Right ventricle myocardium inferior (tissue), 1 donor: ENCODE measurements around the gene SLX9. TPM values are rescaled to one million over a fixed set of nuclear protein-coding genes. Genes with fewer than 3 reads are reported as not detected.
"Not testable (repeated sequence)": the region's sequence is repeated elsewhere in the genome, so short reads cannot be mapped to it uniquely, and the experiment has no call there.

Source experiments
- ATAC-seq: fragments of 200-7000 bp; cut with Tn5 transposase; one replicate; pipeline ENCODE4 v1.9.1; 2020; ENCODE audit warnings: mild to moderate bottlenecking, moderate library complexity
- DNase-seq: peaks from one replicate; pipeline ENCODE4 v3.0.0; 2021; ENCODE audit errors: missing footprints
- intact Hi-C: fragments of 100-400 bp; cut with DNase I; formaldehyde crosslinking; loops from one replicate; pipeline ENCODE4 v1.11.0; 2022
- total RNA-seq: library from RNA; stranded (reverse); fragmentation: NEBNext Ultra II Directional; extraction: Animal tissue kit (Norgen Biotek cat#: 25700); gene quantifications from one replicate; pipeline ENCODE4 v1.2.1, GENCODE V29; 2021
- donor health status: DM: no; HTN: yes; CAD: no; lungs with severe emphysema.

SLX9 gene
- total RNA-seq, 1 donor from 2014 or later = 66.5 TPM

DNA sequence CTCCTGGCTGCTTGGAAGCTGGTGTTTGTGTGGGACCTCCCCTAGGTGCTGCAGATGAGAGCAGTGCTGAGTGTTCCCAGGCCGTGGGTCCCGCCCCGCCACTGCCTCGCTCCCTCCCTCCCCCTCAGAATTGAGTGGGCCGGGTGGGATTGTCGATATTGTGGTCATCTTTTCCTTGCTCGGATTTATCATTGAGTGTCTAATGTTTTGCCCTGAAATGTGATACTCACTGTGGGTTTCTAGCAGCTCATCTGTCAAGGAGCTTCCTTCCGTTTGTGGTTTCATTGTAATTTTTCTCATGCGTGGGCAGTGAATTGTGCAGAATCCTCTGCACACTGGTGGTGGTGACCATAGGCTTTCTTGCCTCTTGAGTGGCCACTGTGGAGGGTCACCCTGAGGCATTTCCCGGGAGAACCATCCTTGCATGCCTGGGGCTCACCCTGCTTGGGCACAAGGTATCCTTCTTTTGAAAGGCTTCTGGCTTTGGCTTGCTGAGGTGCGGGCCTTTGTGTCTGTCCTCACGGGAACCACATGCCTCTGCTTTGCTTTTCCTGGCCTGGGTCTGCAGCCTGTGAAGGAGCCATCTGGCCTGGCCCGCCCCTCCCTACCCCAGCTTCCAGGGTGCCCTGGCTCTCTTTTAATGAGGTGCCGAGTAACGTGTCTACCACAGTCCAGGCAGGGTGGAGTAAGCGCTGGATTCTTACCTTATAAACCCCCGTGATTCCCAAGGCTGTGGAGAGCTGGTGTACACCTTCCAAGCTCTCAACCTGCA is 25.6 kb downstream of the SLX9 start:
- peak; percentile 27 for DNase-seq
- no peak for ATAC-seq
- intact Hi-C loops = loop anchor here (10.0 kb wide), 1 partner anchor 49 kb away; no protein-coding TSS in a partner anchor

DNA sequence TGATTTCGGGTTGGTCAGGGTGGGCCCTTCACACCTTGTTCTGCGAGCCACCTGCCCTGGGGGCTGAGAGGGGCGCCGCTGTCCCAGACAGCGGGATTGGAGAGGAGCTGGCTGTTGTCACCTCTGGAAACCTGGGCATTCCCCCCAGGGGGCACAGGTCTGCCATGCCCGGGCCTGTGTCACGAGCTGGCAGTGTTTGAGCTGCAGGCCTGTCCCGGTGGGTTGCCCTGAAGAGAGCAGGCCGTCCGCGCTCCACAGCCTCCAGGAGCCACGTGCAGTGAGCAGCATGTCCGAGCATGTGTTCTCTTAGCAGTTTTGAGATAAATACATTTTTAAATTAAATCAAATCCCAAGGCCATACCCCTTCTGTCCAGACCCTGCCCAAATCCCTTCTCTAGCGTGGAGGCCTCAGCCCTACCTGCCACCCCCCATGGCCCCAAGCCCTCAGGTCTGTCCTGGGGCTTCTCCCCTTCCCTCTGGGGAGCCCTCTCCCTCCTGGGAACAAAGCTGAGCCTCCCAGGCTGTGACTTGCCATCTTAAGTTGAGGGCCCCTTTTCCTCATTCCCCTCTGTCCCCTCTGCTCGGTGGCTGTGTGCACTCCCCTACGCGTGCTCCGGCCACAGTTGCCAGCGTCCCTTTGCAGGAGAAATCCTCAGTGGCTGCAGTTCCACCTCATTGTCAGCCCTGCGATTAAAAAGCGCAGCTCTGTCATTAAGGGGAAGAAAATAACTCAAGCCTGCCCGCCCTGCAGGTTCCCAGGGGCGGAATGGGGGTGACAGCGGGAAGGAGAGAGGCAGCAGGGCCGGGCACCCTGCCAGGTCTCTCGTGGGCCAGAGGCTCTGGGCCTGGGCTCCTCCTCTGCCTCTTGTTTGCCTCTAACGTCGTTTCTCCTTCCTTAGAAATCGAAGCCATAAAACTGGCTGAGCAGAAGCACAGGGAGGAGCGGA is 26.6 kb downstream of the SLX9 start:
- intact Hi-C loops = loop anchor here (10.0 kb wide), 1 partner anchor 48 kb away; no protein-coding TSS in a partner anchor
- ATAC-seq (peak; percentile 65), DNase-seq (peak; percentile 88)

DNA sequence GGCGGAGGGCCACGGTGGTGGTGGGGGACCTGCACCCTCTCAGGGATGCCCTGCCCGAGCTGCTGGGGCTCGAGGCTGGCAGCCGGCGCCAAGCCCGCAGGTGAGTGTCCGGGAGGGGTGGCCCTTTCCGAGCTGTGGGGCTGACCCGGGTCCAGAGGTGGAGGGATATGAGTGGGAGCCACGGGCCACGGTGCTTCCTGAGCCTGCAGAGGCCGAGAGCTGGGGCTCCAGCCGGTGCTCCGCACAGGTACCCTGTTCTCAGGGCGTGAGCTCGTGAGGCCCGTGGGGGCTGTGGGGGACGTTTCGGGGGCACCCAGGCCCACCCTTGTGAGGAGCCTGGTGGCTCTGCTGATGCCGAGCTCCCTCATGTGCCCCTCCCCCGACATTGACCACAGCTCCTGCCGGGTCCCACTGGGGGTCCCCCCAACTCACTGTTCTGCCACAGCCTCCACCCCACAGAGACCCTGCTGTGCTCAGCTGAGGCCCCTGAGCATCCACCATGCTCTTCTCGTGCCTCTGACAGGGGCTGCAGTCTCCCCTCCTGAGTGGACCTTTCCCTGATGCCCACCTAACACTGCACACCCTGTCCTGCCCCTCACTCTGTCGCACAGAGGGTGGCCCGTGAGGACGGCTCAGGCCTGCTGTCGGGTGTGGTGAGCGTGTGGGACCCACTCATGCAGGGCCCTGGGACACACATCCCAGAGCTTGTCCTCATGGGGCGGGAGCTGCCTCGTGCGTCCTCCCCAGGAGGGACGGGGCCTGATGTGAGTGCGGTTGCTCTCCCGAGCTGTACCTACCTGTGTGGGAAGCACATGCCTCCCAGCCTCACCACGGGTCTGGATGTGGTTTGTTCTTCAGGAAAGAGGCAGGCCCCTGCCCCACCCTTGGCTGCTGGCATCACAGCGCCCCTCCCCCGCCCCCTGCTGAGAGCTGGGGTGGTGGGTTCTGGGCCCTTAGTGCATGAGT is 27.5 kb downstream of the SLX9 start:
- DNase-seq (peak; percentile 66), ATAC-seq (no peak)
- intact Hi-C loops = loop anchor here (10.0 kb wide), 1 partner anchor 47 kb away; no protein-coding TSS in a partner anchor

DNA sequence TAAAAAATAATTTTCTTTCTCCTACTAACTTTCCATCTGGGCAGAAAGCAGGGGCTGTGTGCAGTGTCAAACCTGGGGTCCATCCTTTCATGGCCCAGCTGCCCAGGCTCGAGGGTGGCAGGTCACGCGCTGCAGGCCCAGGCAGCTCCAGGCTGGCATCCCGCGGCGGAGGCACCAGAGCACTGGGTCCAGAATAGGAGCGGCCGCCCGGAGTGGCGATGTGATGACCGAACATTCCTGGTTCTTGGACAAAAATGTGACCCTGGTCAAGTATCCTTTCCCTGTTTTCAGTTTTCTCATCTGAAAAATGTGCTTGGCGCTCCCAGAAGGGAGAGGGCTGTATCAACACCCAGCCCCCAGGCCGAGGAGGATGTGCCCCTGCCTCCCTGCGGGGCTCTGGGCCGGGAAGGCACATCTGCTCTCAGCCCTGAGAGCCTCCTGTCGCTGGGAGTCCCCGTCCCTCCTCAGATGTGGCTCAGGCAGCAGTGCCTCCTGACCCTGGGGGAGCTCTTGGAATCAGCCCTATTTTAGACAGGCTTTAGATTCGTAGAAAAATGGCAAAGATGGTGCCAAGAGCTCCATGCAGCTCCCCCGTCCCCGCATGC is 29.3 kb downstream of the SLX9 start:
- DNase-seq (no peak), ATAC-seq (no peak)
- intact Hi-C loops = loop anchor here (10.0 kb wide), 1 partner anchor 46 kb away; no protein-coding TSS in a partner anchor

DNA sequence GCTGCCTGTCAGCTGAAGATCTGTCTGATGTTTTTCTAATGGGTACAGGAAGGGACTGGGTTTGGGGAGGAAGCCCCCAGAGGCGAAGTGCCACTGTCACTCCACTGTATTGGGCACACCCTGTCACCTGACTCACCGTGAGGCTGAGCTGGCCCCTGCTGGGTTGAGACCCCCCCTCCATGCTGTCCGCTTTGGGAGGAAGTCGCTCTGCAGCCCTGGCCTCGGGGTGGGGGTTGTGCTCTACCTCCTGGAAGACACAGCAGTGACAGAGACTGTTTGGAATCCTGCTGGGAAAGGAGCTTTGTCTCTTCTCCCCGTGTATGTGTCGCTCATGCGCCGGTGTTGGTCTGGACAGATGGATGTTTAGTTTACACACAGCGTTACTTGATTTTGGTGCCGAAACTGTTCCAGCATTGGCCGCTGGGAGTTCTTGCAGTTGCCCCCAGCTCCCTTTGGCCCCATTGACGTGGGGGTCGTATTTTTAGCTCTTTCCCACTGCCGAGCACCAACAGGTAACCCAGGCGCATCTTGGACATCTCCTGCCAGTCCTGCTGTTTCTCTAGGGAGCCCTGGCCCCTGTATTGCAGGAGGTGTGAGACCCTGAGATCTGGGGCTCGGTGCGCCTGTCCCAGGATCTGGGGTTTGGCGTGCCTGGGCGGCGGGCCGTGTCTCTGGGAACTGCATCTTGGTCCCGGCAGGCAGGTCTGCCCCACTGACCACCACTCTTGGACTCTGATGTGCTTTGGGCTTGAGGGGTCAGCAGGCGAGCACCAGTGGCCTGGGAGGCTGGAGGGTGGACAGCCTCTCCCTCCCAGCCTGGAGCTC is 30.3 kb downstream of the SLX9 start:
- no peak for ATAC-seq
- DNase-seq = no peak
- intact Hi-C loops = loop anchor here (10.0 kb wide), 1 partner anchor 45 kb away; no protein-coding TSS in a partner anchor

DNA sequence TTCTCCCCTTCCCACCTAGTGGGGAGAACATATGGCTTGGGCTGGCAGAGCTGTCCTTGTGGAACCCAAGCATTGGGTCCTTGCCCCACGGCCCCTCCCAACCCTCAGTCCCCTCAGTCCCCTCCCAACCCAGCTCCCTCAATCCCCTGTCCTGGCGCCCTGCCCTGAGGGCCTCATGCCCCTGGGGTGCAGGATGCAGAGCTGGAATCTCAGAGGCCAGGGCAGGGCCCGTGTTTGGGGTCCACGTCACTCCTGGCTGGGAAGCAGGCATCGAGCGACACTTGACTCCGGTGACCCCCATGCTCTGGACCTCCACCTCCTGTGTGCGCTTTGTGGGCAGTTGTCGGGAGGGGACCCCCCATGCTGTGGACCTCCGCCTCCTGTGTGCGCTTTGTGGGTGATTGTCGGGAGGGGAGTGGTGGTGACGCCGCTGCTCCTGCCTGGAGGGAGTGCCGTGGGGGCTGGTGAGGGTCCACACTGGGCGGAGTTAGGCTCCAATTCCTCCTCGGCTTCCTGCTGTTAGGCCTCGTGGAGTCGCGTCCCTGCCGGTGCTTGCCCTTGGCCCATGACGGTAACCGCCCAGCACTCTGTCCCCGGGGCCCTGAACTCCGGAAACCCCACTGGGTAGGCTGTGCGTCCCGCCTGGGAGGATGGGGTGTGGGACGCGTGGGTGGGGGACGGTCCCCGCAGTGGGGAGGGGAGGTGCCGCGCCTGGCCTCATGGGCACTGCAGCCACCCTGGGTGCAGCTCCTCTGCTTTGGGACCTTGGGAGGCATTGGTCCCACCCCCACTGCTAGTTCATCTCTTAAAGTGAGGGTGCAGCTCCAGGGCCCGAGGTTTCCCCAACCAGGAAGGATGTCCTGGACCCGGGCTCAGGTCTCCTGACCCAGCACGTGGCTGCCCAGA is 31.2 kb downstream of the SLX9 start:
- no peak for DNase-seq
- intact Hi-C loops = no loop called here
- ATAC-seq = no peak

DNA sequence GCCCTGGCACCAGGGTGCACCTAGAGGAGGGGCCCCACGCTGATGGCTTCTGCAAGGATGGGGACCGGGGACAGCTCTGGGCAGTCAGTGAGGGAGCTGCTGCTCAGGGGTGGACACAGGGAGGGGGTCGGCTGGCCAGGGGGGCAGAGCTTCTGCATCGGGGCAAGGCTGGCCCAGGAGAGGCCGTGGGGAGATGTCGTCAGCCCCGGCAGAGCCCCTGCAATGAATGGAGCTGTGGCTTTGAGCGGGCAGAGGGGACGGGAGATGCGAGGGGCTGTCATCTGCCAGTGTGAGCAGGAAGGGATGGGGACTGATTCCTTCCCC is 31.8 kb downstream of the SLX9 start:
- no peak for DNase-seq
- no peak for ATAC-seq
- intact Hi-C loops = no loop called here

DNA sequence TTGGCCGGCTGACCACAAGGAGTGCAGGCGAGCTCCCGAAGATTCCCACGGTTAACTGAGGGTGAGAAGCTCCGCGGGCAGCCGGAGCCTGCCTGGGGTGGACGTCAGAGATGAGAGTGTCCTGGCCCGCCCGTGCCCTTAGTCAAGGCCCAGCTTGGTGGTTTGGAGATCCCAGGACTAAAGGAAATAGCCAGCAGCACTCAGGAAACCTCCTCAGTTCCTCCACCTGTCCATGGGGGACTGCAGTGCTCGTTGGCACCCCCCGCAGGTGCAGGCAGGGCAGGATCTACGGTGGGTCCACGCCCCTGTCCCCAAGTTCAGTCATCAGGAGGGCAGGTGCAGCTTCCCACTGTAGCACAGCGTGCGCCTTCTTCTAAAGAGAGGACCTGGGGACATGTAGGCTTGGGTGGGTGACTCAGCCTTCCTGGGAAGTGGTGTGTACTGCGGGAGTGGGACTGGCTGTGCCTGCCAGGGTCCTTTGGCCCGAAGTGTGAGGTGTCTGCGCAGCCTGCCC is 32.5 kb downstream of the SLX9 start:
- intact Hi-C loops = no loop called here
- ATAC-seq (no peak), DNase-seq (no peak)

DNA sequence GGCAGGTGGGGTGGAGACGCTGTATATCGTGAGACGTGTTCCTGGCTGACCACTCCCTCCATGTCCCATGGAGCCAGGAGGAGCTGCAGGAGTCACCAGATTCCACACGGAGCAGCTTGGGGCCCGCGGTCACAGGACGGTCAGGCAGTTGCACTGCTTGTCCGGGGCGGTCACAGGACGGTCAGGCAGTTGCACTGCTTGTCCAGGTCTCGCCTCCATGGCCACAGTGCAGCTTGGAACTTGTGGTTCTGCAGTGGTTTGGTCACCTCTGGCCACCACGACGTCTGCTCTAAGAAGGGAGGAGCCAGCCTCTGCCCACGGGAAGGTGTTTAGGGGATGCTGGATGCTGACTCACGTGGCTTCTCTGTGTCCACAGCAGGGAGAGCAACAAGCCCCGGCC is 33.0 kb downstream of the SLX9 start:
- ATAC-seq = no peak
- intact Hi-C loops = no loop called here

DNA sequence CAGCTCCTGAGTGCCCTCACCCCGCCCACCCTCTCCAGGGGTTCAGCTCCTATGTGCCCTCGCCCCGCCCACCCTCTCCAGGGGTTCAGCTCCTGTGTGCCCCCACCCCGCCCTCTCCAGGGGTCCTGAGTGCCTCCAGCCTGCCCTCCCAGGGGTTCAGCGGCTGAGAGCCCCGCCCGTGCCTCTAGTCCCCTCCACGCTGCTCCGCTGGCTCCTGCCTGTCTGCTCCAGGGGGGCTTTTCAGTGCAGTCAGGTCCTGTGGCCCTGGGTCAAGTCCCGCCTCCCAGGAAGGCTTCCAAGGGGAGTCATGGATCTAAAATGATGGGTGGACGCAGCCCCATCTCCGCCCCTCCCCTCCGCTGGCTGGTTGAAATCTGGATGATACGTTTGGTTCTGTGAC is 33.8 kb downstream of the SLX9 start:
- ATAC-seq (no peak), DNase-seq (no peak)
- intact Hi-C loops = no loop called here

More for the DNA sequence above, 33.0 kb downstream of the SLX9 start:
- DNase-seq = no peak

DNA sequence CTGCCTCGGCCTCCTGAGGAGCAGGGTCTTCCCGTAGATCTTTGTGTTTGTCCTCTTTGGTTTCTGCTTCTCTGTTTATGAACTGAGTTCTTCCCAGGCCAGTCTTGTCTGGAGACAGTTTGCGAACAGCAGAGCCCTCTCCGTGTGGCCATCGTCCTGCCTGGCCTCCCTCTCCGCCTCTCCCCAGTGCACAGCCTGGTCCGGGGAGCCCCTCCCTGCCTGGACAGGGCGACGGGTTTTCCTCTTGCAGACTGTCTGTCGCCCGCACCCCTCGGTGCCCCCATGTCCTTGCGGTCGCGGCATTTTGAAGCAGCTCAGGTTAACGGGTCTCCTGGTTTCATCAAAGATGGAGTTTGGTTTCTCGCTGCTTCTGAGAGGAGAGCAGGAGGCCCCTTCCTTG is 34.8 kb downstream of the SLX9 start:
- ATAC-seq (no peak), DNase-seq (no peak)
- intact Hi-C loops = no loop called here

DNA sequence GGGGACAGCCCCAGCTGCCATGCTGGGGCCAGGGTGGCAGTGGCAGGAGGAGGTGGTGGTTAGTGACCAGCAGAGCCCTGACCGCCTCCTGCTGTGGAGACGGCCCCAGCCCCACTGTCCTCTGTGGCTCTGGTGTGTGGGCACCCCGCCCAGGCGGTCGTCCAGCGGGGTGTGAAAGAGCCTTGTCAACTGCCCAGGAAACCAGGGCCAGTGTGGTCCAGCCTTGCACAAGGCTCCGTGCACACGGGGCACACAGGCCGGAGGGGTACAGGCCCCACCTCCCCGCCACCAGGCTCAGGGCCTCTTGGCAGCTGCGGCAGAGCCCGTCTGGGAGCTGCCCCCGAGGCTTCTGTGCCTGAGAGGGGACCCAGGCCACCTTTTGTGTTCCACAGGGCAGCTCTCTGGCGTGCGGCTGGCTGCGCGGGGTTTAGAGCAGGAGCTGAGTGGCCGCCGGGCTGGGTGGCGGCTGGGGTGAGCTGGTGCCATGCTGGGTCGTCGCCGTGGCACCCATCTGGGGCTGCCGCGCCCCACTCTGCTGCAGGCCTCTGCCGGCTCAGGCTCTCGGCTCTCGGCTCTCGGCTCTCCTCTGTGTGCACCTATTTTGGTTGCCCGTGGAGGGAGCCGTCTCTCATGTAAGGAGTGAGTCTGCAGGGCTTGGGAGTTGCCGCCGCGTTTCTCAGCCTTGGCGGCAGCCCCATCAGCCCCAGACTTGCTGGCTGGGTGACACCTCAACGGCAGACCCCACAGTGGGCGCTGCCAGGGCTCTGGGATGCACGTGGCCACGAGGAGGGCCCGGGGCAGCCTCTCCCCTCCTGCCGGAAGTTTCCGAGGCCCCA is 36.1 kb downstream of the SLX9 start:
- ATAC-seq (peak; percentile 7), DNase-seq (peak; percentile 57)
- intact Hi-C loops = no loop called here

DNA sequence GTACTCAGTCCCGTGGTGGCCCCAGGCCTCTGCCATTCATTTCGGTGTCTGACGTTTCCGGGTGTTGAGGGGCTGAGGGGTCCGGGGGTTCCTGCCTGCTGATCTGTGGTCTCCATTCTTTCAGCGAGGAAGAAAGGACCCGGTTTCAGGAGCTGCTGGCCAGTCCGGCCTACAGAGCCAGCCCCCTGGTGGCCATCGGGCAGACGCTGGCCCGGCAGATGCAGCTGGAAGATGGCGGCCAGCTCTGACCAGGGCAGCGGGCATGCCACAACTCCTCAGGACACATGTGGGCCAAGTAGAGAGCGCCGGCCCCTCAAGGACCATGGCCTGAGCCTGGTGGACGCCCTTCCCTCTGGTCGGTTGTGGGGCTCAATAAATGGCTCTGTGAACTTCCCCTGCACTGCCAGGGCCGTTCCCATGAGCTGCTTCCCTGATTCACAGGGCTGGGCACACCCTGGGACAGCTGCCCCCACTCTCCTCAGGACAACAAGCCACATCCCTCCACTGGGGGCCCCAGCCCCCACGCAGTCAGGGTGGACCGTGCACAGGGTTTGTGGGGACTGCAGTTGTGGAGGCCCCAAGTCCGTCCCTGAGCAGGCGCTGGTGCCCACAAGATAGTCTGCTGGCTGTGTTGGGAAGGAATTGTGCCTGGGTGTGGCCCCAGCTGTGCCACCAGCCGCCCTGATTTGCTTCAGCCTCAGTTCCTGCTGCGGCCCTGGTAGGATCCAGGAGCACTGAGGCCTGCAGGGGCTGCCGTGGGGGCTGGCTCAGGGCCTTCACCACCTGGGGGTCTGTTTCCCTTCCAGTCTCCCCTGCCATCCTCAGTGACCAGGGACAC is 36.9 kb downstream of the SLX9 start:
- intact Hi-C loops, ATAC-seq: not testable (repeated sequence)
- peak; percentile 35 for DNase-seq

DNA sequence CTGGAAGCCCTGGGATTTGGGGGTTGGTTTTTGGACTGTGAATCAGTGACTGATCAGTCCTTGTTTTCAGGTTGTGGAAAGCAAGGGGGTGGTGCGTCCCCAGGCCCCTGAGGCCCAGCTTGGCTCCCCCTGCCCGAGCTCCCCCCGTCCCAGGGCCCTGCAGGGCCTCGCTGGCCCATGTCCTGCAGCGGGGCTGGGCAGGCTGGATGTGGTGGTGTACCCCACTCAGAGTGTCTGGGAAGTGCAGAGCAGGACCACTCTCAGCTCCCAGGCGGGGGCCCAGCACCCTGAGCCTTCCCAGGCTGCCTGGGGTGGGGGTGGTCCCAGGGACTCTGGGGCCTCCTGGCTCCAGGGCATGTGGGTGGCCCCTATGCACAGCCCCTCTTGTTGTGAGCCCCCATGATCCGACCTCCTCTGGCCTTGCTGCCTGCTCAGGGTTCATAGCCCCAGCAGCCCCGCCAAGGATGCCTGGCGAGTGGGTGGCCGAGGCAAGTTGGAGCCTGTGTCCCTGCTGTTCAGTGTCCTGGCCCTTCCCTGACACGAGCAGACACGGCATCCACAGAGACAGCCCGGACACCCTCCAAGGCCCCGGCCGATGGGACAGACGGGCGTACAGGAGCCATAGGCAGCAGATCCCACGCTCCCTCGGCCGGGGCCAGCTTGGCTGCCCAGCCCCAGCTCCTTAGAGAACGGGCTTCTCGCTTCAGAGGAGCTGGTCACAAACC is 37.9 kb downstream of the SLX9 start:
- DNase-seq = peak; percentile 66
- intact Hi-C loops = no loop called here

More for the DNA sequence above, 37.9 kb downstream of the SLX9 start:
- no peak for ATAC-seq
